Epithelial cell of esophagus (primary cell): Measurements from ENCODE around the gene OR13J1.

Source experiments
- DNase-seq: peaks from one replicate; pipeline ENCODE4 v3.0.0; 2010; ENCODE audit warnings: low read depth
- H3K4me3 ChIP-seq: 2 replicates; pipeline ENCODE4 v1.5.1; 2011; ENCODE audit warnings: mild to moderate bottlenecking, low read length, control low read depth
- CTCF ChIP-seq: IDR thresholded peaks from 2 replicates; pipeline ENCODE4 v1.5.1; 2011; ENCODE audit warnings: low read depth, mild to moderate bottlenecking, low read length, control low read depth, inconsistent platforms; ENCODE audit not compliant: insufficient read depth; ENCODE audit errors: missing control alignments

Gene OR13J1

GRCh38 chr9:35856882-35857281 lies 13.3 kb downstream of the OR13J1 start:
- TF ChIP-seq CTCF, result no peak
- no peak overlapping the region for H3K4me3 ChIP-seq
- DNase-seq, result no peak

GRCh38 chr9:35856206-35856605 lies 14.0 kb downstream of the OR13J1 start:
- no peak for DNase-seq
- no peak overlapping the region for H3K4me3 ChIP-seq
- no peak for TF ChIP-seq CTCF

- TF ChIP-seq CTCF, result no peak
- no peak for DNase-seq
- H3K4me3 ChIP-seq, result no peak overlapping the region
Observed at GRCh38 chr9:35854091-35854762, 16.0 kb downstream of the OR13J1 start.

GRCh38 chr9:35852876-35853865 lies 17.0 kb downstream of the OR13J1 start:
- no peak for DNase-seq
- H3K4me3 ChIP-seq, result no peak overlapping the region
- no peak for TF ChIP-seq CTCF

- no peak for DNase-seq
Observed at GRCh38 chr9:35852267-35852815, 17.9 kb downstream of the OR13J1 start.

GRCh38 chr9:35847792-35848572 lies 22.2 kb downstream of the OR13J1 start:
- peak; percentile 97 for DNase-seq
- TF ChIP-seq CTCF, result no peak
- H3K4me3 ChIP-seq, result no peak overlapping the region

More at GRCh38 chr9:35852267-35852815, 17.9 kb downstream of the OR13J1 start:
- TF ChIP-seq CTCF, result no peak
- H3K4me3 ChIP-seq, result no peak overlapping the region
